ENCODE data around the gene SIRT7.

The SIRT7 gene

GRCh38 chr17:81961521-81962498 lies 43.8 kb upstream of the SIRT7 start:
- Histone ChIP-seq H3K36me3 (peaks cover 8% of the 10 kb centered on the region; the same call in 1 of the 2 replicates), H3K27ac (no peak overlapping the region), H3K27me3 (ENCODE audit: insufficient read depth, low read depth, severe bottlenecking) (peaks cover 7% of the 10 kb centered on the region), H3K9me3 (ENCODE audit: severe bottlenecking) (no peaks in the 10 kb centered on the region), H3K4me3 (ENCODE audit: low read depth, low read length) (no peak overlapping the region)
- no peak for TF ChIP-seq CTCF (IDR thresholded peaks at IDR 0.05; ENCODE audit: low read depth, low read length)
- DNase-seq: no peak

- TF ChIP-seq CTCF (IDR thresholded peaks at IDR 0.05; ENCODE audit: low read depth, low read length): peak; percentile 48
- peak within 1 kb of the TSS; percentile 63 for H3K4me3 ChIP-seq (ENCODE audit: low read depth, low read length)
- peaks cover 12% of the 10 kb centered on the region; the same call in 1 of the 2 replicates for H3K36me3 ChIP-seq
- DNase-seq: peak; percentile 72
- no peaks in the 10 kb centered on the region for H3K9me3 ChIP-seq (ENCODE audit: severe bottlenecking)
- peaks cover 7% of the 10 kb centered on the region for H3K27me3 ChIP-seq (ENCODE audit: insufficient read depth, low read depth, severe bottlenecking)
- peak within 1 kb of the TSS; percentile 3 for H3K27ac ChIP-seq
Observed at GRCh38 chr17:81961087-81961511, 43.1 kb upstream of the SIRT7 start, which contains the start of gene NOTUM. NOTUM (minus strand) TSS chr17:81961187; CDS start chr17:81960909, 278 bp downstream.

- TF ChIP-seq CTCF (IDR thresholded peaks at IDR 0.05; ENCODE audit: low read depth, low read length): no peak
- no peaks in the 10 kb centered on the region for H3K9me3 ChIP-seq (ENCODE audit: severe bottlenecking)
- peak overlapping the region; percentile 63 for H3K4me3 ChIP-seq (ENCODE audit: low read depth, low read length)
- peak; percentile 57 for DNase-seq
- H3K27me3 ChIP-seq (ENCODE audit: insufficient read depth, low read depth, severe bottlenecking): peaks cover 7% of the 10 kb centered on the region
- peak overlapping the region; percentile 3 for H3K27ac ChIP-seq
- peaks cover 14% of the 10 kb centered on the region; the same call in 1 of the 2 replicates for H3K36me3 ChIP-seq
Observed at GRCh38 chr17:81960130-81960958, 42.4 kb upstream of the SIRT7 start.

- peak; percentile 86 for TF ChIP-seq CTCF (IDR thresholded peaks at IDR 0.05; ENCODE audit: low read depth, low read length)
- DNase-seq: peak; percentile 84
- H3K36me3 ChIP-seq: peaks cover 14% of the 10 kb centered on the region; the same call in 1 of the 2 replicates
- peak overlapping the region; percentile 58 for H3K27ac ChIP-seq
- H3K27me3 ChIP-seq (ENCODE audit: insufficient read depth, low read depth, severe bottlenecking): peaks cover 7% of the 10 kb centered on the region
- H3K9me3 ChIP-seq (ENCODE audit: severe bottlenecking): no peaks in the 10 kb centered on the region
- peak overlapping the region; percentile 63 for H3K4me3 ChIP-seq (ENCODE audit: low read depth, low read length)
Observed at GRCh38 chr17:81959362-81960129, 41.6 kb upstream of the SIRT7 start.
